ENCODE results near the gene TEPSIN. TPM values are rescaled to one million over a fixed set of nuclear protein-coding genes. Genes with fewer than 3 reads are reported as not detected.

Gene TEPSIN
- polyA plus RNA-seq, 1 experiment, result 19.4 TPM

- peaks cover 30% of the 10 kb centered on the region for H3K36me3 ChIP-seq (ENCODE audit: control insufficient read depth, insufficient read depth, low read length)
- no peak for DNase-seq (ENCODE audit: low read depth)
- no peak overlapping the region for H3K4me3 ChIP-seq (ENCODE audit: low read depth, low read length)
- H3K27me3 ChIP-seq (ENCODE audit: control insufficient read depth, insufficient read depth, low read length), result no peaks in the 10 kb centered on the region
- ChIA-PET POLR2A (no interaction called here), CTCF (no interaction called here)
- no peak for TF ChIP-seq CTCF (IDR thresholded peaks at IDR 0.05; ENCODE audit: insufficient read depth, low read depth, low read length)
Measured at GRCh38 chr17:81285894-81286293, 47.0 kb upstream of the TEPSIN start.

GRCh38 chr17:81285179-81285878 lies 46.5 kb upstream of the TEPSIN start:
- POLR2A ChIA-PET, result no interaction called here
- CTCF ChIA-PET, result interaction anchor here (1.1 kb wide), 1 partner anchor 17 kb away, joined by 3 read pairs; no protein-coding TSS in a partner anchor
- Histone ChIP-seq H3K4me3 (ENCODE audit: low read depth, low read length) (peak overlapping the region; percentile 11; the same call in 1 of the 2 replicates), H3K36me3 (ENCODE audit: control insufficient read depth, insufficient read depth, low read length) (peaks cover 28% of the 10 kb centered on the region), H3K27me3 (ENCODE audit: control insufficient read depth, insufficient read depth, low read length) (no peaks in the 10 kb centered on the region)
- TF ChIP-seq CTCF (IDR thresholded peaks at IDR 0.05; ENCODE audit: insufficient read depth, low read depth, low read length), result 0 out of 2 replicates have a peak, but pooled peaks have one; percentile 6
- no peak for DNase-seq (ENCODE audit: low read depth)

GRCh38 chr17:81282876-81283275 lies 44.0 kb upstream of the TEPSIN start:
- H3K36me3 ChIP-seq (ENCODE audit: control insufficient read depth, insufficient read depth, low read length), result peaks cover 27% of the 10 kb centered on the region
- H3K4me3 ChIP-seq (ENCODE audit: low read depth, low read length), result no peak overlapping the region
- ChIA-PET CTCF (interaction anchor here (1.1 to 1.4 kb wide), 2 partner anchors 10 to 201 kb away, joined by 3 to 4 read pairs; no protein-coding TSS in a partner anchor), POLR2A (no interaction called here)
- DNase-seq (ENCODE audit: low read depth), result no peak
- H3K27me3 ChIP-seq (ENCODE audit: control insufficient read depth, insufficient read depth, low read length), result no peaks in the 10 kb centered on the region
- no peak for TF ChIP-seq CTCF (IDR thresholded peaks at IDR 0.05; ENCODE audit: insufficient read depth, low read depth, low read length)

GRCh38 chr17:81282141-81282540 lies 43.3 kb upstream of the TEPSIN start:
- CTCF ChIA-PET, result interaction anchor here (0.8 to 0.9 kb wide), 2 partner anchors 10 to 11 kb away, joined by 3 to 4 read pairs; no protein-coding TSS in a partner anchor

GRCh38 chr17:81280571-81280970 lies 41.7 kb upstream of the TEPSIN start:
- Histone ChIP-seq H3K36me3 (ENCODE audit: control insufficient read depth, insufficient read depth, low read length) (peaks cover 30% of the 10 kb centered on the region), H3K4me3 (ENCODE audit: low read depth, low read length) (no peak overlapping the region), H3K27me3 (ENCODE audit: control insufficient read depth, insufficient read depth, low read length) (no peaks in the 10 kb centered on the region)
- POLR2A ChIA-PET, result no interaction called here
- no peak for TF ChIP-seq CTCF (IDR thresholded peaks at IDR 0.05; ENCODE audit: insufficient read depth, low read depth, low read length)
- CTCF ChIA-PET, result no interaction called here
- DNase-seq (ENCODE audit: low read depth), result no peak

More at GRCh38 chr17:81282141-81282540, 43.3 kb upstream of the TEPSIN start:
- Histone ChIP-seq H3K4me3 (ENCODE audit: low read depth, low read length) (no peak overlapping the region), H3K36me3 (ENCODE audit: control insufficient read depth, insufficient read depth, low read length) (peaks cover 23% of the 10 kb centered on the region), H3K27me3 (ENCODE audit: control insufficient read depth, insufficient read depth, low read length) (no peaks in the 10 kb centered on the region)
- no peak for TF ChIP-seq CTCF (IDR thresholded peaks at IDR 0.05; ENCODE audit: insufficient read depth, low read depth, low read length)
- DNase-seq (ENCODE audit: low read depth), result no peak
- POLR2A ChIA-PET, result no interaction called here
